IMR-90 (cell line): ENCODE measurements around the gene TNIP1. TPM values are rescaled to one million over a fixed set of nuclear protein-coding genes. Genes with fewer than 3 reads are reported as not detected.

Experiments
- ATAC-seq: fragments of 200-7000 bp; cut with Tn5 transposase; 2 replicates; pipeline ENCODE4 v1.9.1; 2020; ENCODE audit warnings: low read depth, mild to moderate bottlenecking, moderate library complexity
- BruUV-seq: library from RNA; stranded (reverse); fragments of 400-500 nt; replicated peaks from 2 replicates; lab custom pipeline; 2021; lab: Mats Ljungman, UMichigan
- CTCF ChIA-PET: fragments of 300-600 bp; formaldehyde crosslinking; extraction: SDS; loops from one replicate; lab custom pipeline; 2021; ENCODE audit warnings: antibody characterized with exemption; lab: Yijun Ruan, JAX
- POLR2A ChIA-PET: fragments of 300-600 bp; sonication (Branson Sonifier 250); formaldehyde crosslinking; loops from one replicate; lab custom pipeline; 2022; ENCODE audit warnings: antibody characterized with exemption; ENCODE audit not compliant: unreplicated experiment; lab: Charles Lee
- DNase-seq: peaks from one replicate; pipeline ENCODE4 v3.0.0; 2013
- H2AFZ ChIP-seq: replicated peaks from 2 replicates; pipeline ENCODE3; 2013; ENCODE audit warnings: low read length, mild to moderate bottlenecking; ENCODE audit not compliant: poor library complexity
- H2AK5ac ChIP-seq: 2 replicates; pipeline ENCODE4 v1.6.1; 2013; ENCODE audit warnings: low read depth, low read length, inconsistent platforms
- H2AK9ac ChIP-seq: replicated peaks from 2 replicates; pipeline ENCODE3; 2013; ENCODE audit warnings: mild to moderate bottlenecking, low read depth, low read length, moderate library complexity; ENCODE audit not compliant: poor library complexity
- H2BK120ac ChIP-seq: 2 replicates; pipeline ENCODE4 v1.6.1; 2013; ENCODE audit warnings: low read depth, low read length, inconsistent platforms
- H2BK15ac ChIP-seq: 3 replicates; pipeline ENCODE4 v1.6.1; 2013; ENCODE audit warnings: low read depth, low read length, inconsistent platforms
- H2BK20ac ChIP-seq: 2 replicates; pipeline ENCODE4 v1.6.1; 2013; ENCODE audit warnings: low read depth, mild to moderate bottlenecking, inconsistent platforms, low read length, moderate library complexity
- H2BK5ac ChIP-seq: 2 replicates; pipeline ENCODE4 v1.6.1; 2013; ENCODE audit warnings: mild to moderate bottlenecking, low read depth, low read length, inconsistent platforms; ENCODE audit not compliant: poor library complexity, severe bottlenecking
- H3K14ac ChIP-seq: replicated peaks from 2 replicates; pipeline ENCODE4 v1.6.1; 2013; ENCODE audit warnings: low read depth, low read length, inconsistent platforms
- H3K18ac ChIP-seq: 2 replicates; pipeline ENCODE4 v1.6.1; 2013; ENCODE audit warnings: low read depth, low read length, control low read depth
- H3K23ac ChIP-seq: 2 replicates; pipeline ENCODE4 v1.6.1; 2013; ENCODE audit warnings: low read depth, low read length, inconsistent platforms
- H3K27ac ChIP-seq: 2 replicates; pipeline ENCODE4 v1.5.1; 2013; ENCODE audit warnings: mild to moderate bottlenecking, control low read depth, low read length; ENCODE audit not compliant: insufficient read depth
- H3K27me3 ChIP-seq: 2 replicates; pipeline ENCODE4 v1.6.1; 2013; ENCODE audit warnings: low read length; ENCODE audit not compliant: control insufficient read depth, insufficient read depth
- H3K36me3 ChIP-seq: 2 replicates; pipeline ENCODE4 v1.6.1; 2013; ENCODE audit warnings: low read length, mixed read lengths; ENCODE audit not compliant: control insufficient read depth, insufficient read depth
- H3K4ac ChIP-seq: 2 replicates; pipeline ENCODE4 v1.6.1; 2013; ENCODE audit warnings: low read depth, low read length, inconsistent platforms
- H3K4me1 ChIP-seq: 2 replicates; pipeline ENCODE4 v1.6.1; 2013; ENCODE audit warnings: low read length, mixed read lengths; ENCODE audit not compliant: control insufficient read depth, insufficient read depth
- H3K4me2 ChIP-seq: 2 replicates; pipeline ENCODE4 v1.6.1; 2013; ENCODE audit warnings: low read depth, mild to moderate bottlenecking, control low read depth, low read length, moderate library complexity
- H3K4me3 ChIP-seq: 2 replicates; pipeline ENCODE4 v1.5.1; 2013; ENCODE audit warnings: low read depth, mild to moderate bottlenecking, control low read depth, low read length, moderate library complexity; ENCODE audit not compliant: insufficient read depth
- H3K56ac ChIP-seq: 2 replicates; pipeline ENCODE4 v1.6.1; 2013; ENCODE audit warnings: low read length, inconsistent platforms; ENCODE audit not compliant: insufficient read depth; ENCODE audit errors: extremely low read depth
- H3K79me1 ChIP-seq, 2 experiments: 2 replicates each; pipeline ENCODE4 v1.6.1; 2013; ENCODE audit warnings: low read length in 2 of 2, inconsistent platforms in 1 of 2, low read depth in 1 of 2
- H3K9ac ChIP-seq: 2 replicates; pipeline ENCODE4 v1.6.1; 2013; ENCODE audit warnings: low read depth, low read length, control low read depth
- H3K9me1 ChIP-seq: 2 replicates; pipeline ENCODE4 v1.6.1; 2013; ENCODE audit warnings: low read length, inconsistent platforms; ENCODE audit not compliant: insufficient read depth
- H3K9me3 ChIP-seq: 2 replicates; pipeline ENCODE4 v1.6.1; 2013; ENCODE audit warnings: low read length; ENCODE audit not compliant: control insufficient read depth, insufficient read depth
- H4K20me1 ChIP-seq: 2 replicates; pipeline ENCODE4 v1.6.1; 2013; ENCODE audit warnings: low read length, inconsistent platforms; ENCODE audit not compliant: insufficient read depth
- H4K5ac ChIP-seq: 2 replicates; pipeline ENCODE4 v1.6.1; 2013; ENCODE audit warnings: mild to moderate bottlenecking, low read depth, low read length, control low read depth
- H4K8ac ChIP-seq, 2 experiments: 2 replicates each; pipeline ENCODE4 v1.6.1; 2013; ENCODE audit warnings: low read depth in 2 of 2, low read length in 2 of 2, control low read depth in 1 of 2, inconsistent platforms in 1 of 2
- H4K91ac ChIP-seq: 2 replicates; pipeline ENCODE4 v1.6.1; 2013; ENCODE audit warnings: low read depth, low read length, inconsistent platforms; ENCODE audit not compliant: insufficient read depth
- BHLHE40 ChIP-seq: fragments of 150-350 bp; IDR thresholded peaks from 2 replicates; pipeline ENCODE4 v1.6.1; 2016; ENCODE audit warnings: mild to moderate bottlenecking, low read depth, low read length
- CEBPB ChIP-seq: IDR thresholded peaks from 2 replicates; pipeline ENCODE4 v1.6.1; 2012; ENCODE audit warnings: low read depth, low read length, improper control_type of control experiment
- CHD1 ChIP-seq: IDR thresholded peaks from 2 replicates; pipeline ENCODE4 v1.6.1; 2012; ENCODE audit warnings: low read depth, low read length, improper control_type of control experiment
- CTCF ChIP-seq: conservative IDR thresholded peaks from 2 replicates; pipeline ENCODE4 v1.5.1; 2012; ENCODE audit warnings: mild to moderate bottlenecking, low read depth, low read length, improper control_type of control experiment
- ELK1 ChIP-seq: fragments of 150-350 bp; IDR thresholded peaks from 2 replicates; pipeline ENCODE4 v1.6.1; 2016; ENCODE audit warnings: low read depth, mild to moderate bottlenecking, low read length, moderate library complexity, borderline replicate concordance
- FOS ChIP-seq: fragments of 150-350 bp; IDR thresholded peaks from 2 replicates; pipeline ENCODE4 v1.6.1; 2016; ENCODE audit warnings: low read depth, low read length
- MAFK ChIP-seq: IDR thresholded peaks from 2 replicates; pipeline ENCODE4 v1.6.1; 2012; ENCODE audit warnings: low read depth, low read length, improper control_type of control experiment
- MAZ ChIP-seq: IDR thresholded peaks from 2 replicates; pipeline ENCODE4 v1.6.1; 2012; ENCODE audit warnings: low read depth, mild to moderate bottlenecking, low read length, improper control_type of control experiment, moderate library complexity, borderline replicate concordance
- MXI1 ChIP-seq: IDR thresholded peaks from 2 replicates; pipeline ENCODE4 v1.6.1; 2012; ENCODE audit warnings: low read depth, mild to moderate bottlenecking, low read length, moderate library complexity, borderline replicate concordance
- NFE2L2 ChIP-seq: fragments of 150-350 bp; IDR thresholded peaks from 2 replicates; pipeline ENCODE4 v1.6.1; 2016; ENCODE audit warnings: low read depth, mild to moderate bottlenecking, low read length
- POLR2A ChIP-seq: IDR thresholded peaks from 2 replicates; pipeline ENCODE4 v1.6.1; 2012; ENCODE audit warnings: mild to moderate bottlenecking, low read depth, low read length
- RAD21 ChIP-seq: IDR thresholded peaks from 2 replicates; pipeline ENCODE4 v1.6.1; 2012; ENCODE audit warnings: low read length, improper control_type of control experiment
- RCOR1 ChIP-seq: IDR thresholded peaks from 2 replicates; pipeline ENCODE4 v1.6.1; 2012; ENCODE audit warnings: mild to moderate bottlenecking, low read length, improper control_type of control experiment; ENCODE audit not compliant: insufficient replicate concordance
- RFX5 ChIP-seq: IDR thresholded peaks from 2 replicates; pipeline ENCODE4 v1.8.0; 2012; ENCODE audit warnings: low read depth, mild to moderate bottlenecking, low read length, moderate library complexity
- SMC3 ChIP-seq: fragments of 150-350 bp; IDR thresholded peaks from 2 replicates; pipeline ENCODE4 v1.6.1; 2016; ENCODE audit warnings: low read depth, mild to moderate bottlenecking, antibody characterized with exemption, low read length, moderate library complexity
- USF2 ChIP-seq: fragments of 150-350 bp; IDR thresholded peaks from 2 replicates; pipeline ENCODE4 v1.6.1; 2017; ENCODE audit warnings: mild to moderate bottlenecking, antibody characterized with exemption, low read length, low read depth
- WGBS, 2 experiments: methylation state at CpG; one replicate each; pipeline versions ENCODE4 v1.1.5 to v1.1.7; 2013; ENCODE audit warnings: missing lambda C conversion rate in 2 of 2; ENCODE audit not compliant: insufficient read length in 1 of 2; ENCODE audit errors: extremely low coverage in 2 of 2; 5-methylcytosine and 5-hydroxymethylcytosine counted together
- dilution Hi-C: fragments of 300-500 bp; cut with HindIII; formaldehyde crosslinking; loops from one replicate; pipeline ENCODE4 v1.14.3; 2018; ENCODE audit warnings: low sequenced_read_pairs; ENCODE audit not compliant: unreplicated experiment
- in situ Hi-C: fragments of 300-500 bp; cut with MboI; formaldehyde crosslinking; loops from 3 replicates; pipeline ENCODE4 v1.14.3; 2019; ENCODE audit warnings: low sequenced_read_pairs, inconsistent platforms, mixed read lengths
- intact Hi-C: fragments of 100-400 bp; cut with micrococcal nuclease; formaldehyde crosslinking; loops from 2 replicates; pipeline ENCODE4 v1.10.0; 2022
- polyA plus RNA-seq, 3 experiments: library from polyadenylated mRNA; depleted of rRNA; stranded (reverse); fragments of >200 nt; gene quantifications; 2 replicates each; pipeline ENCODE4 v1.2.3, GENCODE V29; 2012; ENCODE audit warnings: low replicate concordance in 1 of 3
- total RNA-seq: library from RNA; depleted of rRNA; stranded (reverse); fragments of >200 nt; gene quantifications from 2 replicates; pipeline ENCODE4 v1.2.3, GENCODE V29; 2012

TNIP1 gene
- total and polyA plus RNA-seq, 2 of the 4 experiments (the other 2 are of a cell fraction) = 63.8 to 92.8 TPM

- POLR2A ChIA-PET = no interaction called here
- in situ Hi-C loops = no loop called here
Measured at GRCh38 chr5:151084363-151084762, 3.5 kb upstream of the TNIP1 start.

More at GRCh38 chr5:151084363-151084762, 3.5 kb upstream of the TNIP1 start:
- H3K36me3 ChIP-seq = no peaks in the 10 kb centered on the region
- H2BK15ac ChIP-seq = no peak overlapping the region
- H3K14ac ChIP-seq = no peak overlapping the region
- CTCF ChIA-PET = no interaction called here
- no peak overlapping the region for H3K4me2 ChIP-seq
- H3K27ac ChIP-seq = no peak overlapping the region
- dilution Hi-C loops = no loop called here
- H3K79me1 ChIP-seq = peaks cover 12 to 43% of the 10 kb centered on the region in 2 experiments; a peak in 3 of 4 replicates
- no peak overlapping the region for H3K18ac ChIP-seq
- H3K23ac ChIP-seq = no peak overlapping the region
- peaks cover 10% of the 10 kb centered on the region; the same call in 1 of the 2 replicates for H3K4me1 ChIP-seq
- DNase-seq = peak; percentile 32
- H3K4me3 ChIP-seq = no peak overlapping the region
- no peak overlapping the region for H2BK5ac ChIP-seq
- no peak overlapping the region for H4K5ac ChIP-seq
- no peak for TF ChIP-seq ELK1
- no peak for TF ChIP-seq NFE2L2
- no peak for TF ChIP-seq RFX5
- no peak for TF ChIP-seq SMC3
- TF ChIP-seq FOS = no peak
- TF ChIP-seq CHD1 = no peak
- TF ChIP-seq RAD21 = no peak
- TF ChIP-seq CEBPB = no peak
- no peak for TF ChIP-seq USF2
- no peak for TF ChIP-seq MXI1
- no peak for TF ChIP-seq BHLHE40
- TF ChIP-seq RCOR1 = no peak
- TF ChIP-seq CTCF = no peak
- TF ChIP-seq MAZ = no peak
- TF ChIP-seq MAFK = no peak
- no peak for TF ChIP-seq POLR2A
- H4K20me1 ChIP-seq = peaks cover 9% of the 10 kb centered on the region
- H2AK5ac ChIP-seq = 0 out of 2 replicates have a peak overlapping the region, but pooled peaks have one; percentile 62
- H2BK120ac ChIP-seq = no peak overlapping the region; the same call in 1 of the 2 replicates
- no TSS peak for BruUV-seq
- H2BK20ac ChIP-seq = no peak overlapping the region
- H3K9ac ChIP-seq = no peak overlapping the region
- intact Hi-C loops = loop anchor here (1.0 kb wide), 1 partner anchor 8 kb away; no protein-coding TSS in a partner anchor
- peaks cover 15% of the 10 kb centered on the region; the same call in 1 of the 2 replicates for H3K9me1 ChIP-seq
- WGBS, 2 experiments = 100% methylated on average over 2 of the region's 7 CpGs; no CpG with 5 or more reads in 1 of the 2 experiments
- H4K8ac ChIP-seq = no peak overlapping the region
- peak overlapping the region; percentile 2; the same call in 1 of the 2 replicates for H3K4ac ChIP-seq
- H3K27me3 ChIP-seq = no peaks in the 10 kb centered on the region
- no peak overlapping the region for H3K56ac ChIP-seq
- no peaks in the 10 kb centered on the region for H3K9me3 ChIP-seq
- ATAC-seq = no peak
- no peak overlapping the region for H2AFZ ChIP-seq
- H4K91ac ChIP-seq = no peak overlapping the region
- no peak overlapping the region for H2AK9ac ChIP-seq
